ENCODE results near the gene TP53RK. TPM values are rescaled to one million over a fixed set of nuclear protein-coding genes. Genes with fewer than 3 reads are reported as not detected.

Gene TP53RK
- total and polyA plus RNA-seq, 2 experiments from 2014 or later, result 24.2 to 26.0 TPM

- H3K4me3 Mint-ChIP-seq, result no peak overlapping the region
Observed at GRCh38 chr20:46695892-46696291, 6.6 kb upstream of the TP53RK start.

More at GRCh38 chr20:46695892-46696291, 6.6 kb upstream of the TP53RK start:
- DNase-seq (ENCODE audit: low spot score) (no peak), ATAC-seq (no peak)
- no peaks in the 10 kb centered on the region for H4K20me1 ChIP-seq (replicated peaks; ENCODE audit: insufficient read depth)
- H3K4me1 Mint-ChIP-seq, result peaks cover 12% of the 10 kb centered on the region; the same call in 2 of the 3 replicates
- H3F3A ChIP-seq (replicated peaks; ENCODE audit: low read depth), result no peaks in the 10 kb centered on the region
- no peaks in the 10 kb centered on the region; the same call in 2 of the 3 replicates for H3K36me3 Mint-ChIP-seq (ENCODE audit: low read depth)
- H3K4me2 ChIP-seq, result no peak overlapping the region
- no peak overlapping the region for H3K27ac ChIP-seq (ENCODE audit: low read depth)
- H3K27ac Mint-ChIP-seq, result no peak overlapping the region
- H2AFZ ChIP-seq, result peak overlapping the region; percentile 16; the same call in 1 of the 2 replicates
- no peaks in the 10 kb centered on the region for H3K9me2 ChIP-seq (ENCODE audit: insufficient read depth)
- H3K79me2 ChIP-seq (replicated peaks; ENCODE audit: insufficient read depth), result no peaks in the 10 kb centered on the region
- no peak overlapping the region for H3K4me3 ChIP-seq
- peaks cover 3% of the 10 kb centered on the region; the same call in 2 of the 3 replicates for H3K9me3 Mint-ChIP-seq
- no peaks in the 10 kb centered on the region for H3K36me3 ChIP-seq (ENCODE audit: insufficient read depth)
- peaks cover 6% of the 10 kb centered on the region for H3K27me3 Mint-ChIP-seq (ENCODE audit: insufficient read depth, low read depth, poor library complexity)
- no peaks in the 10 kb centered on the region for H3K4me1 ChIP-seq (ENCODE audit: insufficient read depth)
- no peaks in the 10 kb centered on the region for H3K27me3 ChIP-seq (ENCODE audit: insufficient read depth)
- TF ChIP-seq NANOG (IDR thresholded peaks at IDR 0.05; ENCODE audit: borderline replicate concordance) (no peak), POLR2AphosphoS5 (IDR thresholded peaks at IDR 0.05; ENCODE audit: low read depth) (no peak), STAT1 (IDR thresholded peaks at IDR 0.05; ENCODE audit: unreplicated experiment) (no peak), ZNF331 (CRISPR knock-in tag; IDR thresholded peaks at IDR 0.05; ENCODE audit: low read depth) (no peak), ZNF114 (CRISPR knock-in tag; IDR thresholded peaks at IDR 0.05) (no peak), EZH2phosphoT487 (IDR thresholded peaks at IDR 0.05; ENCODE audit: unreplicated experiment) (no peak), ZNF462 (CRISPR knock-in tag; IDR thresholded peaks at IDR 0.05) (no peak)
